ENCODE results near the gene KCNH1.

DNA sequence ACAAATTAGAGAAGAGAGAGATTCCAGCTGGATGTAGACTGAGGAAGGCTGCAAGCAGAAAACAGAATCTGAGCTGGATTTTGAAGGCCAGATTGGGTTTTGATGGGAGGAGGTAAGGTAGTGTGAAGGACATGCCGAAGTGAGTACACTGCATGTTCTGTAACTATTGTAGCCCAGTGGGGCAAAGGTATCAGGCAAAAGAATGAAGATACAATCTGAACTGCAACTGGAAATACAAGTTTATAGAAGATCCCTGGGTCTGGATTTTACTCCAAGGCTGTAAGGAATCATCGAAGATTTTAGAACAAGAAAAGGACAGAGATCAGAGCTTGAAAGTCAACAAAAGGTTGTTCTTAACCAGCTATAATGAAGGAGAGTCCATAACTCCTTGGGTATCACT is 382.0 kb downstream of the KCNH1 start:
- TF ChIP-seq, protein P1, sequence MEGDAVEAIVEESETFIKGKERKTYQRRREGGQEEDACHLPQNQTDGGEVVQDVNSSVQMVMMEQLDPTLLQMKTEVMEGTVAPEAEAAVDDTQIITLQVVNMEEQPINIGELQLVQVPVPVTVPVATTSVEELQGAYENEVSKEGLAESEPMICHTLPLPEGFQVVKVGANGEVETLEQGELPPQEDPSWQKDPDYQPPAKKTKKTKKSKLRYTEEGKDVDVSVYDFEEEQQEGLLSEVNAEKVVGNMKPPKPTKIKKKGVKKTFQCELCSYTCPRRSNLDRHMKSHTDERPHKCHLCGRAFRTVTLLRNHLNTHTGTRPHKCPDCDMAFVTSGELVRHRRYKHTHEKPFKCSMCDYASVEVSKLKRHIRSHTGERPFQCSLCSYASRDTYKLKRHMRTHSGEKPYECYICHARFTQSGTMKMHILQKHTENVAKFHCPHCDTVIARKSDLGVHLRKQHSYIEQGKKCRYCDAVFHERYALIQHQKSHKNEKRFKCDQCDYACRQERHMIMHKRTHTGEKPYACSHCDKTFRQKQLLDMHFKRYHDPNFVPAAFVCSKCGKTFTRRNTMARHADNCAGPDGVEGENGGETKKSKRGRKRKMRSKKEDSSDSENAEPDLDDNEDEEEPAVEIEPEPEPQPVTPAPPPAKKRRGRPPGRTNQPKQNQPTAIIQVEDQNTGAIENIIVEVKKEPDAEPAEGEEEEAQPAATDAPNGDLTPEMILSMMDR (IDR thresholded peaks at IDR 0.05 in 2 of 3, conservative IDR thresholded peaks at IDR 0.05 in 1 of 3; ENCODE audit: control insufficient read depth in 2 of 3, extremely low read depth in 1 of 3, insufficient read depth in 1 of 3, low read depth in 3 of 3, low read length in 3 of 3): no peak
- no peak for TF ChIP-seq POLR2AphosphoS5 (IDR thresholded peaks at IDR 0.05; ENCODE audit: low read length)
- no peak for TF ChIP-seq POLR2A (IDR thresholded peaks at IDR 0.05; ENCODE audit: low read depth, low read length)
- no peak for TF ChIP-seq MXI1 (IDR thresholded peaks at IDR 0.05; ENCODE audit: low read depth, low read length)
- TF ChIP-seq, protein P2, sequence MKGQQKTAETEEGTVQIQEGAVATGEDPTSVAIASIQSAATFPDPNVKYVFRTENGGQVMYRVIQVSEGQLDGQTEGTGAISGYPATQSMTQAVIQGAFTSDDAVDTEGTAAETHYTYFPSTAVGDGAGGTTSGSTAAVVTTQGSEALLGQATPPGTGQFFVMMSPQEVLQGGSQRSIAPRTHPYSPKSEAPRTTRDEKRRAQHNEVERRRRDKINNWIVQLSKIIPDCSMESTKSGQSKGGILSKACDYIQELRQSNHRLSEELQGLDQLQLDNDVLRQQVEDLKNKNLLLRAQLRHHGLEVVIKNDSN (IDR thresholded peaks at IDR 0.05; ENCODE audit: borderline replicate concordance, extremely low read length, insufficient read depth, low read depth, low read length): no peak

Measured in GM12878 (cell line).